DMS 273 treated with DMSO at 0.1 percent for 48 hours (cell line): ENCODE data around the gene SIX2.

Source experiments
- DNase-seq: peaks from one replicate; lab custom pipeline; 2025; lab: John Stamatoyannopoulos, UW

SIX2 gene

GRCh38 chr2:45020439-45020838, 11.2 kb upstream of the SIX2 start:
- no peak for DNase-seq

GRCh38 chr2:45018023-45018422, 8.8 kb upstream of the SIX2 start:
- DNase-seq = no peak

DNA sequence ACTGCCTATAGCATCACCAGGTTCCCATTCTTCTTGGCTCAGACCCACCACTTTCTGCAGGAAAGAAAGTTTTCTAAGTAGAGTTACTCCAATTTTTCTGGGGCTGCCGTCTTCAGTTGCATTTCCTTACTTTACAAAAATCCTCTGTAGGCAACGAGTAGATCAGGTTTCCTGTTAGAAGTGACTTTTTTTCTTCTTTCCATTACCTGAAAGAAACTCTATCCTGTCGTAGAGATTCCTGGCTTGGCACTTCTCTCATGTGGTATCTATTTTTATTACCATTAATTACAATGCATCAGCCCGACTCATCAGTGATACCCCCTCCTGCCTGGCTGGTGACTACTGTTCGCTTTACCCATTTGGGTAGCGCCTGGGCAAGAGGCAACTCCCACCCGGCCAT, 5.6 kb upstream of the SIX2 start:
- DNase-seq = no peak

DNA sequence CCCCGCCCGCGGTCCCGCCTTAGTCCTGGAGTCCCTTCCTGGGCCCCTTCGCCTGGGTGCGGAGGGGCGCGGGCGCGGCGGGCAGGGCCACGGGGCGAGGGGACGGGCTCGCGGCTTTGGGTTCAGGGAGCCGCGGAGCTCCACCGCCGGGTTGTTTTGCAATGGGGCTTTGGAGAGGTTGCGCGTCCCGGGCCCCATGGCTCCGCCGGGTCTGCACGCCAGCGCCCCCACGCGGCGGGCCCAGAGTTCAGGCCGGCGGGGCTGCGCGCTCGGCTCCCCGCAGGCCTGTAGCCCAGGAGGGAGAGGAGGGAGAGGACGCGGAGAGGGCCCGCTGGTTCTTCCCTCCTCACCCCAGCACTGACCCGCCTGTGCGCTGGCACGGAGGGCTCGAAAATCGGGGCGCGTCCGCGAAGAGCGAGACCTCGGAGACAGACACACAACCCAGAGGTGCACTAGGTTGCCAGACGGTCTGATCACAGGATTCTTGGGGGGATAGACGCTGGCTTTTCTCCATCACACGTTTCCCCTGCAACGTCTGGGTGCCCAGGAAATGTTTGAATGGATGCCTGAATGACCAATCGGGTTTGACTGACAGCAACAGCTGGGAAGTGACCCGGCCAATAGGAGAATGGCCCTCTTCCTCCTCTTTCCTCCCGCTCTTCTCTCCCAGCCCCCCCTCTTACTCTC, 4.9 kb upstream of the SIX2 start:
- DNase-seq = peak; percentile 24

DNA sequence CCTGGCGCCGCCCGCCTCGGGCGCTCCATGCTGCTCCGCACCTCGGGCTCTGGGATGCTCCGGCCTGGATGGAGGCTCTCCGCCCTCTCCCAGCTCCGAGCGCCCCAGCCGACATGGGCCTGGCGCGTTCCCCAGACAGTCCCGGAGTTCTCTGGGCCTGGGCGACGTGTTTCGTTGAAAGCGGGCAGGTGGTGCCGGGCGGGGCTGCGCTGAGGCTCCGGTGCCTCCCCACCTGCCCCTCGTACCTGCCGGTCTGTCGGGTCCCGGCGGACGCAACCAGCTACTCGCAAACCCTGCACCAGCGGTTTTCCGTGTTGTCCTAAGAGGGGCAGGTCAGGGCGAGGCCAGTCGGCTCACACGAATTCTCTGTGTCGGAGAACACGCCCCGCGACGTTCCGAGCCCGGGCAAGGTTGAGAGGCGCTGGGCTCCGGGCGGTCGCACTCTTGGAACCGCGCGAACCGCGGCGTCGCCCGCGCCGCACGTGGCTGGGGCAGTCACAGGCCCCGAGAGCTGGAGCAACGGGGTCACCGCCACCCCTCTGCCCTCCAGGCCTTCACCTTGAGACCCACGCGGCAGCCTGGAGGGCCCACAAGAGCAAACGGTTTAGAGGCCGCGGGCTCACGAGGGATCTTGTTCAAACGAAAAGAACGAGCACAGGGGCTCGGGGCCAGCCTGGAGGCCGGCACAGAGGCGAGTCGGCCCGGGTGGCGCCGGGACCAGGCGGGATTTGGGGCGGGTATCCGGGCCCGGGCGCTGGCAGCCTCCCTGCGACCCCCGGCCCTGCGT, 4.2 kb upstream of the SIX2 start:
- DNase-seq = no peak

DNA sequence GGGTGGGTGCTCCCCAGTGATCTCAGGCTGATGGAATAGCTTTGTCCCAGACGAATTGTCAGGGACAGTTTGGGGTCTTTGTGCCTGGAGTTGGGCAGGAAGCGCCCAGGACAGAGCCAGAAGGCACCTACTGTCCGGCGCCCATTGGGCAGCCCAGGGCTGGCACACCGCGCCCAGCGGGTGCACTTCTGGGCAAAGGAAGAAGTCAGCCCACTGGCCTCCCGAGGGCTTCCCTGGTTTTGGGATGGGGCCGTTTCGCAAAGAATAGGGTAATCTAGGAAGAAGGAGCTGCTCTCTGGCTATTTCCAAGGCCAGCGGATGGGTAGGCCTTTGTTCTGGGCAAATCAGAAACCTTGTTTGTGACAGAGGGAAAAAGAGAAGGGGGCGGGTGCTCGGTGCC, 3.5 kb upstream of the SIX2 start:
- no peak for DNase-seq

DNA sequence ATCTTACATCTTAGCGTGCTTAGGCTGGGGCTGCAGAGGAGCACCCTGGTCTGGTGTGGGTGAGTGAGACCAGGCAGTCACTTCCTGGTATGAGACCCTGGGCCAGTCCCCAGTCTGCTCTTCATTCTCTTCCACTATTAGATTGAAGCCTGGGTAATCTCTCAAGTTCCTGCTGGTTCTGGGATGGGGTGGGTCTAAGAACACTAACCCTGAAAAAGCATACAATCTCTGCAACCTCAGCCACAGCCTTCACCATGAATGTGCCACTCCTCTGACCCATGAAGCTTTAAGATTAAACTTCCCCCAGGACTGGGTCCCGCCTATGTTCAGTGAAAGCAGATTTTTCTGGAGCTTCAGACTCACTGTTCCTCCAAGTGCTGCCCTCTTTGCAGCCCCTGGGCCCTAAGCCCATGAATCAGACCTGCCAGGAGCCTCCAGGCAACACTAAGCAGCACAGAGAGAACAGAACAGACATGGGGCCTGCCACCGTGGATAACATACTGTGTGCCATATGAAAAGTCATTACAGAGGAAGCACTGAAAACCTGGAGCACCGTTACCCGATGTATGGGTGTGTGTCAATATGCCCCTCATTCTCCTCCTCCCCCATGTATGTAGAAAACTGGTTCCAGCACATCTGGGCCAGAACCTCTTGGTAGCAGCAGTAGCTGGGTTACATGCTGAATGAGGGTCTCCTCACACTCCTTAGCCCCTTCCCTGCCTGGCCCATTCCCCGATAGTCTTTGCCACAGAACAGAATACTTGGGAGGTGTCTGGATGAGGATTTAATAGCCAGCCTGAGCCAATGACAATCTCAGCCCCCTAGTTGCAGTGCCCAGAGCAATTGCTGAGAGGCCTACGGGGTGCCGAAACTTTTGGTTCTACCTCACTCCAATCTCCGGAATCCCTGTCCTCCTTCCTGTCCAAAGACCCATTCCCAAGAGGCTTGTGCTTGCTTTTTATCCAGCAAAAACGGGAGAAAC, 2.7 kb upstream of the SIX2 start:
- DNase-seq = no peak

DNA sequence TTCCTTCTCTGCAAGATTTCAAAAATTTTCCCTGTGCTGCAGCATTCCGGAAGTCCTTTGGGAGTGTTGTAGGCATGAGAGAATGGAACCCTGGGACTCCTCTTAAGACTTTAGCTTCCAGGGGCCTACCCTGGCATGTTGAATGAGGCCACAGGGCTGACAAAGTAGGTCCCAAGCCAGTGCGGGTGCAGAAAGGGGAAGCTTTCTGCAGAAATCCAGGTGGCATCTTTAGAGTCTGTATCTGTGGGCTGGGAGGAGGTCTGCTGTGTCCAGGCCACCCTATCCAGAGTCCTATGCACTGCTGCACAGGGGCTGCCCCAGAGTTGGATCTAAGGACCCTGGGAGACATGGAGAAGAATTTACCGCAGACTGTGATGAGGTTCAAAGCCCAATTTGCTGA, 1.9 kb upstream of the SIX2 start:
- DNase-seq = no peak

- DNase-seq = no peak
Observed at GRCh38 chr2:45010702-45011012, 1.4 kb upstream of the SIX2 start.

DNA sequence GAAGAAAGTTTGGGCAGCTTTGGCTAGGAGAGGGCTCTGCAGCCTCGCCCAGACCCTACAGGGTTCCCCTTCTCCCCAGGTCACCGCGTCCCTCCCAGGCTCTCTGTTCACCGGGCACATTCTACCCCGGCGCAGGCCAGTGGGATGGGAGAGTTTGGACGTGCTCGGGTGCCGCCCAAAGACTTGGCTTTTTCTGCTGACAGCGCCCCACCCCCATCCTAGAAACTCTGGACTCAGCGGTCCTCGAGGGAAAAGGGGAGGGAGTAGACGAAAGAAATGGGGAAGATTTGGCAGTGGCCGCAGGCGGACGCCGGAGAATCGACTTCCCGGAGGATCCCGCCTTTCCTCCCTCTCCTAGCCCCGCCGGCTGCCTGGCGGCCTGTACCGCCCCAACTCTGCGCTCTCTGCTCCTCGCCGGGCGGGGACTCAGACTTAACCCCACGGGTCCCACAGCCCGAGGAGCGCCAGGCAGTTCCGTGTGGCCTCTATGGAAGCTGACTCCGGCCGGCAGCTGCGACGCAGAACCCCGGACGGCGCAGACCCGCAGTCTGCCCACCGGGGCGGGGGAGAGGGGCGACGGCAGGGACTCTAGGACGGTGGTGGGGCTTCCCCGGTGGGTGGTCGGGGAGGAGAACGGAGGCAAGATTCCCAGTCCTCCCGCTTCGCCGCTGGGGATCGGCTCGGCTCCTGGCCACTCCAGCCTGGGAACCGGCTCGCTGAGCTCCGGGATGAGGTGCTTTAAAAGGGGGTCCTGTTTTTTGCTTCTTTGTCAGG, 863 bp upstream of the SIX2 start:
- no peak for DNase-seq

- no peak for DNase-seq
Observed at GRCh38 chr2:45008296-45009129, 739 bp downstream of the SIX2 start.

DNA sequence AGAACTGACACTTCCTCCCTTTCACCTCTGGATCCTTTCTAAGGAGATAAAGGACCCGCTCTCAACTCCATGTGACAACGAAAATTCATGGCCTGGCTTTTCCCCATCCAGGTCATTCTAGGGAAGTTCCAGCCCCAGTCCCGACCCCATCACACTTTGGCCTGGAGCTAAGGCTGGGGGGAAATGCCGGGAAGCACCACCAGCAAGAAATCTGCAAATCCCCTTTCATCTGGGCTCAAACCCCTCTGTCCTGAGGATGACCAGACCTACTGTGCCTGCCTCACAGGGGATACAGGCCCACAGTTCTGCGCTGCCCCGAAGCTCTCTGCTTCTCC, 1.3 kb downstream of the SIX2 start:
- no peak for DNase-seq

GRCh38 chr2:45006942-45007287, 2.3 kb downstream of the SIX2 start:
- no peak for DNase-seq

- DNase-seq = no peak
Observed at GRCh38 chr2:45006041-45006941, 3.0 kb downstream of the SIX2 start.

GRCh38 chr2:45005261-45006002, 3.8 kb downstream of the SIX2 start:
- no peak for DNase-seq

DNA sequence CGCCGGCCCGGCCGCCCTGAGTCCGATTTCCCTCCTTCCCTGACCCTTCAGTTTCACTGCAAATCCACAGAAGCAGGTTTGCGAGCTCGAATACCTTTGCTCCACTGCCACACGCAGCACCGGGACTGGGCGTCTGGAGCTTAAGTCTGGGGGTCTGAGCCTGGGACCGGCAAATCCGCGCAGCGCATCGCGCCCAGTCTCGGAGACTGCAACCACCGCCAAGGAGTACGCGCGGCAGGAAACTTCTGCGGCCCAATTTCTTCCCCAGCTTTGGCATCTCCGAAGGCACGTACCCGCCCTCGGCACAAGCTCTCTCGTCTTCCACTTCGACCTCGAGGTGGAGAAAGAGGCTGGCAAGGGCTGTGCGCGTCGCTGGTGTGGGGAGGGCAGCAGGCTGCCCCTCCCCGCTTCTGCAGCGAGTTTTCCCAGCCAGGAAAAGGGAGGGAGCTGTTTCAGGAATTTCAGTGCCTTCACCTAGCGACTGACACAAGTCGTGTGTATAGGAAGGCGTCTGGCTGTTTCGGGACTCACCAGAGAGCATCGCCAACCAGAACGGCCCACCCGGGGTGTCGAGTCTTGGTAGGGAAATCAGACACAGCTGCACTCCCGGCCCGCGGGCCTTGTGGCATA, 4.6 kb downstream of the SIX2 start:
- DNase-seq = no peak

GRCh38 chr2:45003579-45004551, 5.4 kb downstream of the SIX2 start:
- DNase-seq = no peak

DNA sequence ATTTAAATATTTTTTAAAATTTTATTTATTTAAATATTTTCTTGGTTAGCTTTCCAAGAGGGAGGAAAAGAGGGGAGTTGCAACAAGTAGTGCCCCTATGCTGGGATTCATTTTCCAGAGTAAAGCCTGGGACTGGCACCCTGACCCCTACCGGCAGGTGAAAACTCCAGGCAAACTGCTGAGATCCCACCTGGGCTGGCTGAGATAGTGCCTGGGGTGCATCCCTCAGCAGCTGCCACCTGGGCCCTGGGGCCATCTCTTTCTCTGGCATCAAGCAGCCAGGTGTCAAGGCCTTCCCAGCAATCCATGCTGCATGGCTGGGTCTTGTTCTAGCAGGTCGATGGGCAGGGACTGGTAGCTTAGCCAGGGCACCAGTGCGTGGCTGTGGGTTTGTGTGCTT, 6.6 kb downstream of the SIX2 start:
- no peak for DNase-seq
